ENCODE results near the gene VPS18.

VPS18 gene

DNA sequence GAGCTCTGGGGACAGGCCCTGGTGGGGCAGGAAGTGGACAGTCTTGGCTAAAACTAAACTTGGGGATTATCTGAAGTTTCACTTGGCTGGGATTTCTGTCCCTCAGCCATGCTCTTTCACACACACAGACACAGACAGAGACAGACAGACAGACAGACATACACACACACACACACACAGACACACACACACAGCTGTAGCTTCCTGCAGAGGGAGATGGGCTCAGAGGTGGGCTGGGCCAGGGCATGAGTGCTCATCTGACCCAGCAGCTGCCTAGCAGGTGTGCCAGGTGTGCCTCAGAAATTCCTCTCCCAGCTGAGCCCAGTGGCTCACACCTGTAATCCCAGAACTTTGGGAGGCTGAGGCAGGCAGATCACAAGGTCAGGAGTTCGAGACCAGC, 23.5 kb upstream of the VPS18 start:
- DNase-seq (ENCODE audit: low read depth, low spot score), result no peak

DNA sequence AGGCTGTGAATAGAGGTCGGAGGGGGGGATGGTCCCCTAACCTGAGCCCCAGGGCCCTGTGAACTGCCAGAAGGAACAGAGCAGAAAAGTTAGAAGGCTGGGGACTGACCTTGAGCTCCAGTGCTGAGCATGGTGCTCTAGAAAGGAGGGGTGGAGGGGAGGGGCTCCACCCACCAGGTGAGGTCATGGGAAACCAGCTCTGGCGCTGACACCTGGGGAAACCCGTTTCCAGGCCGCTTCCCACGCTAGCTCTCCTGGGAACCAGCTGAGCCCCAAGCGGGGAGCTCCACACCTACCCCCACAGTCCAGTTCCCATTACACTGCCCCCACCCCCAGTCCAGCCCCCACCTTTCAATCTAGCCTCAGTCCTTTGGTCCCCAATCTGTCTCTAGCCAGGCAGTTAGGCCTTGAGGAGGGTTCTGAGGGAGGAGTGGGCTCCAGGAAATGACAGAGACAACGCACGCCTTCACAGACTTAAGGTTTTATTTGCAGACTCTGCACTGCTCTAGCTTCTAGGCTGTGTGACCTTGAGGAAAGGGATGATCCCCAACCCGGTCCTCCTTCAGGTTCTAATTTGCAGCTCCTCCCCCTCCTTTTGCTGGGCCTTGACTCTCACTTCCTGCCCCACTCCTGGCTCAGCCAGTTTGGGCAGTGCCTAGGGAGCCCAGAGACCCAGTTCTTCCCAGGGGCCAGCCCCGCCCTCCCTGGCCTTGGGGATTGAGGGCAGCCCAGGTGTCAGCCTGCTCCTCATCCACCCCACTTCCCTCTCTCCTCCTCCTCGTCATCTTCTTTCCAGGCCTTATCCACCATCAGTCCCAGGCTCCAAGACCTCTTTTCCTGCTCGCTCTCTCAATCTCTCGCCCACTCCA, 22.3 kb upstream of the VPS18 start:
- no peak for DNase-seq (ENCODE audit: low read depth, low spot score)

DNA sequence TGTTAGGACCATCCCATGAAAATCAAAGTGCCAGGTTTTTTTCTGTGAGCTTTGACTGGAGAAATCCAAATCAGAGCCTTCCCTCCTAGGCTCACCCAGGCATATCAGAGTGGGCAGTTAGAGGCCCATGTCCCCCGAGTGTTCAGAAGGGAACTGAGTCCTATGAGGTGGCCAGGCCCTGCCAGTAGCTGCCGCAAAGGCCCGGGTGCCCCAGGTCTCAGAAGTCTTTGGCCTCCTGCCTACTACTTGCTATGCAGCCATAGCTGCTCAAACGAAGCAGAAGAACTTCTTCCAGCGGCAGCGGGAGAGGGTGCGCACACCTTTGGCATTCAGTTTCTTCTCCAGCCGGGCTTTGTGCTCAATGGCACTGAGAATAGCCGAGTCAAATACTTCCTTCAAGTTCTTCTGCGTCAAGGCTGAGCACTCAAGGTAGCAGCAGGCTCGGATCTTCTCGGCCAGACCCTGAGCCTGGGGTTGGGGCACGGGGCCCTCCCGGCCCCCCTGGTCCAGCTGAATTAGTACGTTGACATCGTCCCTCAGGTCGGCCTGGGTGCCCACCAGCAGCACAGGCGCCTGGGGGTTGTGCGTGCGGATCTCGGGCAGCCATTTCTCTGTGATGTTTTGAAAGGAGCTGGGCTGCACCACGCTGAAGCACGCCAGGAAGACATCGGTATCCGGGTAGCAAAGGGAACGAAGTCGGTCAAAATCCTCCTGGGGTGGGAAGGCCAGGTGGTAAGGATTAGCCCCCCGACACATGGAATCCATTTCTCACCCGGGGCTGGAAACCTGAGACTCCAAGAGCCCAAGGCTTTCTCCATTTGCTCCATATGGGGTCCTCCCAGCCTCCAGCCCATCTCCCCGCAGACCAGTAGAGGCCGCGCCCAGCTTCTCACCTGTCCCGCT, 21.2 kb upstream of the VPS18 start:
- no peak for DNase-seq (ENCODE audit: low read depth, low spot score)

DNA sequence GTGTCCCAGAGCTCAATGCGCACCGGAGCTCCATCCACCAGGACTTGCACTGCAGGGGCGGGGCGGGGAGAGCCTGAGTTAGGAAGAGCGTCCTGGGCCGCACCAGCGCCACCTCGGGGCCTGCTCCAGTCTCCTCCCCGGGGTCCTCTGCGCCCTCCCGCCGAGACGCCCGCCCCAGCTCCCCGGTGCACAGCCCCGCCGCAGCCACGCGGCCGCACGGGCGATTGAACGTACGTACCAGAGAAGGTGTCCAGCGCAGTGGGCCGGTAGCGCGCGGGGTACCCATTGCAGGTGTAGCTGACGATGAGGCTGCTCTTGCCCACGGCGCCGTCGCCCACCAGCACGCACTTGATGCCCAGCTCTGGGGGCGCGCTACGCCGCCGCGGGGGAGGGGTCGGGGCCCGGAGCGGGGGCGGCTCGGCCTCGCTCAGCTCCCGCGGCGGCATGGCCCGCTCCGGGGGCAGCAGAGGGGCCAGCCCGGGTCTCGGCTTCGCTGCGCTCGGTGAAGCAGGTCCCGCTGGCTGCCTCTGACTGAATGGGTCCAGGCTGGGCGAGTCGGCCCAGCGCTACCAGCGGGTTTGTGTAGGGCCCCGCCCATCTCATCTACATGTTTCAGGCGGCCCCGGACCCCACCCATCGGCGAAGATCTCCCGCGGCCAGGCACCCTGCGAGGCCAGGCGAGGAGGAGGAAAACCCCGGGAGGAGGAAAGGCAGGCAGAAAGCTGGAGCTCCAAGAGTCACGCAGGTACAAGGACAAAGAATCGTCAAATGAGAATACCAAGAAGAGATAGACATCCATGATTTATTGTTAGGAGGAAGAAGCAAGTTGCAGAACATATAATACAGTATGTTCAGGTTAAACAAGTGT, 20.3 kb upstream of the VPS18 start, which contains the start of gene RHOV:
Gene RHOV (minus strand): TSS at position 541 of the 868 bp plus-strand sequence. CDS start 95 bp downstream, at position 446.
- no peak for DNase-seq (ENCODE audit: low read depth, low spot score)

DNA sequence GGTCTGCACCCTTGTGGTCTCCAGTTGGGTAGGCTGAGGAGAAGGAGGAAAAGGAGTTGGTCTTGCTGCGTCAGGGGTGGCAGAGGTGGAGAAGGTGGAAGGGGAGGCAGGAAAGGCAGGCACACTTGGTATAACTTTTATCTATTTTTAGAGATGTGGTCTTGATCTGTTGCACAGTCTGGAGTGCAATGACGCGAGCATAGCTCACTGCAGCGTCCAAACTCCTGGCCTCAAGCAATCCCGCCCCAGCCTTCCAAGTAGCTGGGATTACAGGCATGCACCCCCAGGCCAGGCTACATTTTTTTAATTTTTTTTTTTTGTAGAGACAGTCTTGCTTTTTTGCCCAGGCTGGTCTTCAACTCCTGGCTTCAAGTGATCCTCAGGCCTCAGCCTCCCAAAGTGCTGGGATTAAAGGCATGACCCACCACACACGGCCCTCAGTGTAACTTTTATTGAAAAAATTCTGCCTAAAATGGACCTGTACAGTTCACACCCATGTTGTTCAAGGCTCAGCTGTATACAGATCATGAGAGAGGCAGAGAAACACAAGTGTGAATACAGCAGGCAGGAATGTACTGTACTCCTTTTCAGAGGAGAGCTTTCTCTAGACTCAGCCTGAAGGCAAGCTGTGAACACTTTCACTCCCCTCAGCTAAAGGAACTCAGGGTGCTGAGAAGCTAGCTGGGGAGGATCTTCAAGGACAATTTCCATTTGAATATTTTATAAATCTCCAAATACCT, 18.1 kb upstream of the VPS18 start:
- DNase-seq (ENCODE audit: low read depth, low spot score), result no peak

DNA sequence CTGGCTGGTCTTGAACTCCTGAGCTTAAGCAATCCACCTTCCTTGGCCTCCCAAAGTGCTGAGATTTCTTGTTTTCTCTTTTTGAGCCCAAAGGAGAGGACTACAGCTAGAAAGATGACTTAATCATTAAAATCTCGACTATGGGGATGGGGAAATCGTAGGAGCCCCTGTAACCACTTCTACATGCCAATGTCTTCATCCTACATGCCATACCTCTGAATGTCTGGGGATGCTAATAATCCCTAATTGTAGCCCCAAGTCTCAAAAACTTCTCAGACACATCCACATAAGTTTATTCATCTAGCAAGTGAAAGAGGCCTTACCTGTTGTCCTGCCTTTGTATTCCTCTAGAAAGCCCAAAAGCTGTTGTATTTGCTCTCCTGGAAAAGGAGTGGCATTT, 16.6 kb upstream of the VPS18 start:
- no peak for DNase-seq (ENCODE audit: low read depth, low spot score)

DNA sequence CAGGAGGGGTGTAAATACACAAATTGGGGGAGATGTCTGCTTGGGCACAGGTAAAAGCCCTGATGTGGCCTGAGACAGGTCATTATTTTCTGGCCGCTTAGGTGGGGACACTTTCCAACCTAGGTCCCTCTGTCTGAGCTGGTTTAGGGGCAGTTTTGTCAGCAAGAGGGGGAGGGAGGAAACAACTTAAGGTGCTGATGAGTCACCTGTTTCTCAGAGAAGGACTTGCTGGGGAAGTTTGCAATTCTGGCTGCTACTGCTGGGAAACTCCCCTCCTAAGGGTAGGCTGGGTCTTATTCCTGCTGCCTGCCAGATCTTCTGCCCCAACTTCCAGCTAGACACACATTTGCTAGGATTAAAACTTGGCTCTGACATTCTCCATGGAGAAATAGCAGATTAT, 15.5 kb upstream of the VPS18 start:
- DNase-seq (ENCODE audit: low read depth, low spot score), result no peak

DNA sequence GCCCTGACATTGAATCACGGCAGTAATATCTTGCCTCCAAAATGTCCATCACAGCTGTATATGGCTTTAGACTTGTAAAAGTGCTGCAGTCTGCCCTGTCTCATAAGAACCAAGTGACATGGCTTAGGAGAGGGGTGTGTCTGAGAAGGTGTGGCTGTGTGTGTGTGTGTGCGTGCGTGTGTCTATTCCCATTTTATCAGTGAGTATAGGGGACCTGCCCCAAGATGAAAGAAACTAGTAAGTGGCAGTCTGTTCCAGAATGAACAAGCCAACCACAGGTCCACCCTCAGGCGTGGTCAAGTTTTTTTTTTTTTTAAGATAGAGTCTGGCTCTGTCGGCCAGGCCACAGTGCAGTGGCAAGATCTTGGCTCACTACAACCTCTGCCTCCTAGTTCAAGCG, 14.6 kb upstream of the VPS18 start:
- DNase-seq (ENCODE audit: low read depth, low spot score), result no peak

DNA sequence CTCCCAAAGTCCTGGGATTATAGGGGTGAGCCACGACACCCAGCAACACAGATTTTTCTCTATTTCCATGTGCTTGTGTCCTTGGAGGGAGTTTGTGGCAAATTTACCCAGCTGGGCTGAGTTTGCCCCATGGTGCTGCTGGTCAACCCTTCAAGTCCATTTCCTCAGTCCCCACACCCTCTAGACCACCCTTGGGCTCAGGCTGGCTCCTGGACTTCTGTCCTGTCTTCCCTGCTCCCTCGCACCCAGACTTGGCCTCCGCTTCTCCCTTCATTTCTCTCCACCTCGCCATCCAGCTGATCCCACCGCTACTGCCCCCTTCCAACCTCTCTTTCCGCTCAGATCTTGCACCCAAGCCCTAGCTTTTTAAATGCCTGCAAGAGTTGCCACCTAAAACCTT, 12.9 kb upstream of the VPS18 start:
- DNase-seq (ENCODE audit: low read depth, low spot score), result no peak

DNA sequence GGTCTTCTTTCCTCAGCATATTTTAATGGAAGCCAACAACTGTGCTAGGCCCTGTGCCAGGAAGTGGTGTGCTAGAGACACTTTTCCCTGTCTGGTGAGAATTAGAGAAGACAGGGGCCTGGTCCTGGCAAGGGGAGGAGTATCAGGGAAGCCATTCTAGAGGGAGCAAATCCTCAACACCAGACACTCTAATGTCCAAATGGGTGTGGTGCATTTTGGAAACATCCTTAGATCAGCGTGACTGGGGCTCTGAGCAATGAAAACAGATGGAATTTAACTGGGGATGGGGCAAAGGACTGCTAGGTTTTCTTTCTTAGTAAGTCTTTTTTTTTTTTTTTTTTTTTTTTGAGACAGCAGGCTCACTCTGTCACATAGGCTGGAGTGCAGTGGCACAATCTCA, 7.7 kb upstream of the VPS18 start:
- DNase-seq (ENCODE audit: low read depth, low spot score), result no peak

DNA sequence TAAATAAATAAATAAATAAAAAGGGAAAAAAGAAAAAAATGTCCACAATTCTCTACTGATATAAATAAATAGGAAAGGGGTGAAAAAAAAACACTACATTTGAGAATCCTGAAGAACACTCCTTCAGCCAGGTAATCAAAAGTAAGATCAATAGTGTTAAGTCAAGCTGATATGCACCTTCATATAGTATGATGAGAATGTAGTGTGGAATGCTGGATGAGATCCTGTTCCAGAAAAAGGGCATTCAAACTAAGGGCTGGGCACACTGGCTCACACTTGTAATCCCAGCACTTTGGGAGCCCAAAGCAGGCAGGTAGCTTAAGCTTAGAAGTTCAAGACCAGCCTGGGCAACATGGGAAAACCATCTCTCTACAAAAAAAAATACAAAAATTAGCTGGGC, 5.1 kb upstream of the VPS18 start:
- DNase-seq (ENCODE audit: low read depth, low spot score), result no peak

DNA sequence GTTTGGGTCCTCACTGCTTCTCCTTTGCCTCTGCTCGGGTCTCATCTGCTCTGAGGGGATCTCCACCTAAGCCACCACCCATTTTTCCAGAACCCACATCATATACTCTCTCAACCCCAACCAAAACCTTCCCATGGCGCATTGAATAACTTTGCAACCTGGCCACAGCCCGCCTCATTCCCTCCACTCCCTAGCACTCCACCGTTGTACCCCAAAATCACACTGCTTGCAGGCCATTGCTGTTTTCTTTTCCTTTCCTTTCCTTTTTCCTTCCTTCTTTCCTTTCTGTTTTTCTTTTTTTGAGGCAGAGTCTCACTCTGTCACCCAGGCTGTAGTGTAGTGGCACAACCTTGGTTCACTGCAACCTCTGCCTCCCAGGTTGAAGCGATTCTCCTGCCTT, 3.1 kb upstream of the VPS18 start:
- no peak for DNase-seq (ENCODE audit: low read depth, low spot score)

DNA sequence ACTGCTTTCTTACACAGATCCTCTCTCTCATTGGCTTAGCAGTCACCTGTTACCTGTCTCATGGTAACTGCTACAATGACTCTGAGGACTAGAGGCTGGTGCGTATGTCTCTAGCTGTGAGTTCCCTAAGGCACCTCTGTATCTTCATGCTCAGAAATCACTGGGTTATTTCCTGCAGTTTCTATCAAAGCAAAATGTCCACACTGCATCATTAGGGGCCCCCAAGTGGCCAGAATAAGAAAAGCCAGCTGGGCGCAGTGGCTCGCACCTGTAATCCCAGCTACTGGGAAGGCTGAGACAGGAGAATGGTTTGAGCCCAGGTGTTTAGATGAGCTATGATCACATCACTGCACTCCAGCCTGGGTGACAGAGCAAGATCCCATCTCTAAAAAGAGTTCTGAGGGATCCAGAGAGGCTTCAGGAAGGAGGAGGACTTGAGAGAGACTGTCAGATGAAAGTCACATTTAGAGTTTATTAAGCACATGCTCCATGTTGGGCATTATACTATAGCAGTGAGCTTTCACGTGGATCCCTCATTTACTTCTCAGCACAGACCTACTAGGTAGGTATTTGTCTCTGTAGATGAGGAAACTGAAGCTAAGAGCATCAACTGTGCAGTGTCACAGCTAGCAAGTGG, 2.3 kb upstream of the VPS18 start:
- no peak for DNase-seq (ENCODE audit: low read depth, low spot score)

DNA sequence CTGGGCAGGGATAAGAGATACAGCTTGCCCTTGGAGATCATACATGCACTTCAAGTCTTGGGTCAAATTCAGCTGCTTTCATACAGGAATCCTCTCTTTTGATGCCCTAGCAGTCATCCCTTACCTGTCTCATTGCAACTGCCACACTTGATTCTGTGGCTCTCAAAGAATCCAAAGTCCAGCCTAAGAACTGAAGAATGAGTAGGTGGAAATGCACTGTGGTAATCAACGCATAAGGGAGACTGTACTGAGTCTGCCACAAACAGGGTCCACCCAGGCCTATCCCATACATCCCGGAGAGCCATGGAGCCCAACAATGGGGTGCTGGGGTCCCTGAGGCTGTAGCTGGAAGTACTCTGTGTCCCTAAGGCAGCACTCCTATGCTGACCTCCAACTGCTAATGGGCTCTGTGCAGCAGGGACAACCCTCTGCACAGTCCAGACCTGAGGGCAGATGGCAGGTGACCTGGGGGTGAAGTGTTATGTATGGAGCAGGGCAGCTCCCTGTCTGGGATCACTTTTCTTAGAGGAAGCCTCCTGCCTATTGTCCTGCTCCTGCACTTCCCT, 1.7 kb upstream of the VPS18 start:
- DNase-seq (ENCODE audit: low read depth, low spot score), result no peak

DNA sequence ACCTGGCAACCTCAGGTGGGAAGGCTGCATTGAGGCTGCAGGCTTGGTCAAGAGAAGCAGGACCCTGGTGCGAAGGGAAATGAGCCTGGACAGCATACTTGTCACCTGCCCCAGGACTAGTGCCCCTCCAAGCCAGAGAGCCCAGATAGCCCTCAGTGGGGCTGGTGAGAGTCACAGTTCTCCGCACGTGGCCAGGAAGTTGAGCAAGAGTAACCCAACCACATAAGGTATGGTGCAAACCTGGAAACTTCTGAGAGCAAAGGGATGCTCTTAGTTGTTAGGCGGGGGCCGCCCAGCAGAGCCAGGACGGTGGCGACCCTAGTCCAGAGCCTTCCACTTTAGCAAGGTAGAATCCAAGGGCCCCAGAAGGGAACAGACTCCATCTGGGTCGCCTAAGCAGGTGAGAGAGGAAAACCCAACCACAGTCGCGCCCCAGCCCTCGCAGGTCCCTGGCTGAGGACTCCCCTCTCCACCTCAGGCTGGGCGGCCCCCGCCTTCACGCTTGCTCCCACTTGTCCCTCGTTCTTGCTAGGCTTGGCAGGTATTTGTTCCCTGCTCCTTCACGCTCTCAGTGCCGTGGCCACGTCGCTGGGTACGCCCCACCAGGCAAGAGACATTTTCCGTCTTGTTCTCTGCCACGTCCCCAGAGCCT, 1.1 kb upstream of the VPS18 start:
- no peak for DNase-seq (ENCODE audit: low read depth, low spot score)

DNA sequence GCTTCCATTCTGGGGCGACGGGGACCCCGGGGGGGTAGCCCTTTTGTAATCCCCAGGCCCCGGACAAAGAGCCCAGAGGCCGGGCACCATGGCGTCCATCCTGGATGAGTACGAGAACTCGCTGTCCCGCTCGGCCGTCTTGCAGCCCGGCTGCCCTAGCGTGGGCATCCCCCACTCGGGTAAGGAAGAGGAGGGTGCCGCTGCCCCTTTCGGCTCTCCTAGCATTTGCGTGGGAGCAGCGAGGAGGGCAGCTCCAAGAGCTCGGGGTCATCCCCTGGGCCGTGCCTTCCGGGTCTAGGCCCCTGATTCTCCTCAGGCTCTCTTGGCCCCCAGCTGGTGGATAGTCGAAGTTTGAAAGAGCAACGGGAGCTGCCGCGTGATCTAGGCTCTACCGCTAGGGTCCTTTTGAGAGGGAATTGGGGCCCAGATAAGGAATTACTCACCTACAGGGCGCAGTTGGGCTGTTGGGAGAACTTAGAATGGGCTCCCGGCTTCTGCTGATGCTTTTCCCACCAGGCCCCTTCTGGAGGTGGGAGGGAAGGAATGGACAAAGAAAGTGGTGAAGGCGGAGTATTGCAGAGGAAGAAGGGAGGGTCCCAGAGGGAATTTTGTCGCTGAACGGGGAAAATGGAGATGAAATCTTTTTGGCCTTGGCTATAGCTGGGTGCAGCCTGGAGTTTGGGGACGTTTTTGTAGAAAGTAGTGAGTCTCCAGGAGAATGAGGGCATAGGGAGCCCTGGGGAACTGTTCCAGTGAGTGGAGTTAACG, 615 bp downstream of the VPS18 start:
- no peak for DNase-seq (ENCODE audit: low read depth, low spot score)

DNA sequence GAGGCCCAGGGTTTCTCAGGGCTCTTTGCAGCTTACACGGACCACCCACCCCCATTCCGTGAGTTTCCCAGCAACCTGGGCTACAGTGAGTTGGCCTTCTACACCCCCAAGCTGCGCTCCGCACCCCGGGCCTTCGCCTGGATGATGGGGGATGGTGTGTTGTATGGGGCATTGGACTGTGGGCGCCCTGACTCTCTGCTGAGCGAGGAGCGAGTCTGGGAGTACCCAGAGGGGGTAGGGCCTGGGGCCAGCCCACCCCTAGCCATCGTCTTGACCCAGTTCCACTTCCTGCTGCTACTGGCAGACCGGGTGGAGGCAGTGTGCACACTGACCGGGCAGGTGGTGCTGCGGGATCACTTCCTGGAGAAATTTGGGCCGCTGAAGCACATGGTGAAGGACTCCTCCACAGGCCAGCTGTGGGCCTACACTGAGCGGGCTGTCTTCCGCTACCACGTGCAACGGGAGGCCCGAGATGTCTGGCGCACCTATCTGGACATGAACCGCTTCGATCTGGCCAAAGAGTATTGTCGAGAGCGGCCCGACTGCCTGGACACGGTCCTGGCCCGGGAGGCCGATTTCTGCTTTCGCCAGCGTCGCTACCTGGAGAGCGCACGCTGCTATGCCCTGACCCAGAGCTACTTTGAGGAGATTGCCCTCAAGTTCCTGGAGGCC, 5.4 kb downstream of the VPS18 start:
- no peak for DNase-seq (ENCODE audit: low read depth, low spot score)

Measured in iPS DF 19.7 (cell line).